ENCODE results near the gene TFF1.
"Not testable (repeated sequence)": the region's sequence is repeated elsewhere in the genome, so short reads cannot be mapped to it uniquely, and the experiment has no call there.

Gene TFF1

DNA sequence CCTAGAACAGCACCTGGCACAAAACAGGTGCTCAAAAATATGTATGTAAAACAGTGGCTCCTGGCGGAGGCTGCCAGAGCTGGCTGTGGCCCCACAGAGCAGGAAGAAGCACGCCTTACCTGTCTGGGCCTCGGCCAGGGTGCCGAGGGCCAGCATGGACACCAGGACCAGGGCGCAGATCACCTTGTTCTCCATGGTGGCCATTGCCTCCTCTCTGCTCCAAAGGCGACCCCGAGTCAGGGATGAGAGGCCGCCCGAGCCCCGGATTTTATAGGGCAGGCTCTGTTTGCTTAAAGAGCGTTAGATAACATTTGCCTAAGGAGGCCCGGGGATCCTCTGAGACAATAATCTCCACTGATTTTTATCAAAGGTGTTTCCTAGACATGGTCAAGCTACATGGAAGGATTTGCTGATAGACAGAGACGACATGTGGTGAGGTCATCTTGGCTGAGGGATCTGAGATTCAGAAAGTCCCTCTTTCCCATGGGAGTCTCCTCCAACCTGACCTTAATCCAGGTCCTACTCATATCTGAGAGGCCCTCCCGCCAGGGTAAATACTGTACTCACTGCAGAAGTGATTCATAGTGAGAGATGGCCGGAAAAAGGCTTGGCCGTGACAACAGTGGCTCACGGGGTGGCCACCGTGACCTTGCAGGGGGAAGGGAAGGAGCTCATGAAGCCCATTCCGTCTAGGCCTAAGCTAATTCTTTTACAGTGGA, at the start of gene TFF1:
TSS of gene TFF1 (minus strand) at position 244 of the 719 bp plus-strand sequence. CDS start at position 204, 40 bp downstream.
- in situ Hi-C loops (cut with MboI; ENCODE audit: low pct_unique_long_range_greater_than_20kb, low sequenced_read_pairs): no loop called here
- DNase-seq: no peak

DNA sequence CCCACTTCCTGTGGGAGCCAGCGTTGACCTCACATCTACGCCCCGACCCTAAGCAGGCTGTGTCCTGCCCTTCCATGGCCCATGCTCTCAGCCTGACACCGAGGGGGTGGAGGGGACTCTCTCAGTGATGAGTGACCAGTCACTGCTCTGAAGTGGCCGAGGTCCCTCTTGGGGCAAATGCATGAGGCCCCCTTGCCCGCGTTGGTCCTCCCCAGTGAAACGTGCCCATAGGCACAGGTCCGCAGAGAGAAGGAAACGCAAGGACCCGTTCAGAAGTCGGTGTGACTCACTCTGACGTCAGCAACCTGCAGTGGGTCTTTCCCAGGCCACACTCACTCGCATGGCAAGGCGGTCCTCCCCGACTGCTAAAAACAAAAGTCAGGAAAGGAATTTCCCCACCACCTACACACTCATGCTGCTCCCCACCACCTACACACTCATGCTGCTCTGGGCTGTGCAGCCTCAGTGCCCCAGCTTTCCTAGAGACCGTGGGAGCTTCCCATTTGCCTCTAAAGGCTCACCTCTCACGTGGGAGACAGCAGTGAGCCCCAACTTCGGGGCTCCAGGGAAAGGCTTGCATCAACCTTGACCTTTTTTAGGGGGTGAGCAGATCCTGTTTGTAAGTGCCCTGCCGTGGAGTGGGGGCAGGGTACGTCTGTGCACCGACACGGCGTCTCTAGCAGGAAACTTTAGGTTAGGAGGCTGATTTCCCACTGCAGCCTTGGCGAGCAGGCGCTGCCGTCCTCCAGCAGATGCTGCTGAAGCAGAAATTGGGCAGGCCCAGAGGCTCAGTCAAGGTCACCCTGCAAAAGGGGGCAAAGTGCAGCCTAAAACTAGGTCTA, 48.8 kb upstream of the TFF1 start:
- DNase-seq: no peak
- in situ Hi-C loops (cut with MboI; ENCODE audit: low pct_unique_long_range_greater_than_20kb, low sequenced_read_pairs): no loop called here

DNA sequence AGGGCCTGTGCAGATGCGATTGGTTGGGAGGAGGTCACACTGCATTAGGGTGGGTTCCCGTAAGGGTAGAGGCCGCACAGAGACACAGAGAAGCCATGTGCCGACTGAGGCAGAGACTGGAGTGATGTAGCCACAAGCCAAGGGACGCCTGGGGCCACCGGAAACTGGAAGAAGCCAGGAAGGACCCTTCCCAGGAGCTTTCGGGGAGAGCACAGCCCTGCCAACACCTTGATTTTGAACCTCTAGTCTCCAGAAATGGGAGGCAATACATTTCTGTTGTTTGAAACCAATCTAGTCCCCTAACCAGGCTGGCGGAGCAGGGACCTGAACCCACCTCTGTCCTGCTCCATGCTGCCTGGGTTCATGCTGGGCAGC, 48.2 kb upstream of the TFF1 start:
- DNase-seq: no peak
- in situ Hi-C loops (cut with MboI; ENCODE audit: low pct_unique_long_range_greater_than_20kb, low sequenced_read_pairs): no loop called here

DNA sequence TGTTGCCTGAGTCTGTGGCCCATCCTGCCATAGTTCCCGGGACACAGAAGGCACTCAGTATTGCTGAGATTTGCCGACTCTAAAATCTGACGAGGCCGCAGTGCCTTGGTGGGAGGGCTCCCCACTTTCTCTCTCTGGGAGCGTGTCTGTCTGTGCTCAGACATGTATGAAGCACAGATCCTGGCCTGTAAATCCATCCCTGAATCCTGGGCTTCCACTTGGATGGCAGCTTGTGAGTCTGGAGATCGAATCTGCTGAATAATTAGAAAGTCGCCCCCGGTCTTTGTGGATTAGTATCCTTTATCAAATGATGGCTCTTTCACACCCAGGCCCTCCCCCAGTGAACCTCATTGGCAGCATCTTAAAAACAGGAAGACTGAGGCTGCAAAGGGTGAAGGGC, 47.7 kb upstream of the TFF1 start:
- no peak for DNase-seq
- in situ Hi-C loops (cut with MboI; ENCODE audit: low pct_unique_long_range_greater_than_20kb, low sequenced_read_pairs): no loop called here

DNA sequence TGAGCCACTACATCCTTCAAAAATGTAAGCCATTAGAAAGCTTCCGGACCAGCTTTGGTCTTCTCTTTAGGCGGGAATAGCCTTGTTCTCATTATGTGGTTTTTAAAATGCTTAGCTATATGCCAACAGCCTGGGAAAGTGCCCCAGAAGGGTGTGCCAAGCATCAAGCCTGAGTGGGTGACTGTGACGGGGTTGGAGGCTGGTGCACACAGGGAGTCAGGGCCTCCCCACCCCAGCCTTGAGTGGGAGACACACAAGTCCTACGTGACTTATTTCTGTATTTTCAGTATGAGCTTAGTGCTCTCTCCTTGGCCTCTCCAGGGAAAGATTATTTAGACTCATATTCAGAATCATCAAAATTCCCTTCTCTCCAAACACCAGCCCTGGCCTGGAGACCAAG, 47.2 kb upstream of the TFF1 start:
- in situ Hi-C loops (cut with MboI; ENCODE audit: low pct_unique_long_range_greater_than_20kb, low sequenced_read_pairs): no loop called here
- no peak for DNase-seq

DNA sequence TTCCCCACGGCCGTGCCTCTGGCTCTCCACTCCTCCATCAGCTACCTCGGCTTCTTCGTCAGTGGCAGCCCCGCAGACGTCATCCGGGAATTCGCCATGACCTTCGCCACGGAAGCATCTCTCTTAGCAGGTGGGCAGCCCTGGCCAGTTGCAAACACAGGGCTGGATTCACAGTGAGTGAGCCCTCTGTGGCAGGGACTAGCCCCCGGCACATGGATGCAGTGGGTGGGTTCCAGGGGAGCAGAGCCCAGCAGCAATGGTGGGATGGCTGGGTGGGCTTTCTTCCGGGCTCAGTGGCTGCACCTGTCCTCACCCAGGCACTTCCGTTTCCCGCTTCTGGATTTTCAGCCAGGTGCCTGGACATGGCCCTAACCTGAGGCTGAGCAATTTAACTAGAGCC, 46.8 kb upstream of the TFF1 start:
- DNase-seq: no peak
- in situ Hi-C loops (cut with MboI; ENCODE audit: low pct_unique_long_range_greater_than_20kb, low sequenced_read_pairs): no loop called here

DNA sequence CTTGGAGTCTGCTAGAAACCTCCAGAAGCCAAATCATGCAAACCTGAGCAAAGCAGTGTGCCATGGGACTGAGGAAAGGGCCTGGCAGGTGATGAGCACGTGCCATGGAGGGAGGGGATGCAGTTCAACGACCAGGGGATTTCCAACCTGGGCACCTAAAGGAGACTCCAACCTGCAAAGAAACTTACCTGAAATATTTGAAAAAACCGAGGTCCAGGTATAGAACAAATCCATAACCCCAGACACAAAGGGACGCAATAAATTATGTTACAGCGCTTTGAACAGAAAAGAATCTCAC, 46.2 kb upstream of the TFF1 start:
- in situ Hi-C loops (cut with MboI; ENCODE audit: low pct_unique_long_range_greater_than_20kb, low sequenced_read_pairs): no loop called here
- DNase-seq: no peak

DNA sequence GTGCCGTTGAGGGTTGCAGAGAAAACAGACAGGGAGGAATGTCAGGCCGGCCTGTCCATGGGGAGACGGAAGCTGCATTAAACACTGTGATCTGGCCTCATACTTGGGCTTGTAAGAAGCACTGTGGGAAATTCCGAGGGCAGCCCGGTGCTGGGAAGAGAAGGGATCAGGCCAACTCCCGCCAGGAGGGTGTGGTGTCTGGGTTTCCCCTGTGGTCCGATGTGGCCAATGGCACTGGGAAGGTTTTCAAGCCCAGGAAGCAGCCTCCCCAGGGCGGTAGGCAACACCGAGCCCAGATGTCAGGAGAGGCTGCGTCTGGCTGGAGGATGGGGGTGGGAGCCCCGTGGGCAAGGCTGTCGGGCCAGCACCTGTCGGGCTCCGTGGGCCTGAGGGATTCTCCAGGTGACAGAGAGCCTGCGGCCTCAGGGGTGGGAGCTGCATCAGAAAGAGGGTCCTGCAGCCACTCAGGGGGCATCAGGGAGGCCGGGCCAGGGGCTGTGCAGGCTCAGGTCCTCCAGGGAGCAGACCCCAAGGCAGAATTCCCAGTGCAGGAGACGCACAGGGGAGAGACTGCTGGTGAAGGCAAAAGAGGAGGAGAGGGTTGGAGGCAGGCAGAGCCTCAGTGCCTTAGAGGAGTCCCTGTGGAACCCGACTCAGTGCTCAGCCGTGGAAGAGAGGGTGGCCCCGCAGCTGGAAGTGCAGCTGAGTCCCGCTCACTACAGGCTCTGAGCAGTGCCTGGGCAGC, 45.7 kb upstream of the TFF1 start:
- no peak for DNase-seq
- in situ Hi-C loops (cut with MboI; ENCODE audit: low pct_unique_long_range_greater_than_20kb, low sequenced_read_pairs): no loop called here

DNA sequence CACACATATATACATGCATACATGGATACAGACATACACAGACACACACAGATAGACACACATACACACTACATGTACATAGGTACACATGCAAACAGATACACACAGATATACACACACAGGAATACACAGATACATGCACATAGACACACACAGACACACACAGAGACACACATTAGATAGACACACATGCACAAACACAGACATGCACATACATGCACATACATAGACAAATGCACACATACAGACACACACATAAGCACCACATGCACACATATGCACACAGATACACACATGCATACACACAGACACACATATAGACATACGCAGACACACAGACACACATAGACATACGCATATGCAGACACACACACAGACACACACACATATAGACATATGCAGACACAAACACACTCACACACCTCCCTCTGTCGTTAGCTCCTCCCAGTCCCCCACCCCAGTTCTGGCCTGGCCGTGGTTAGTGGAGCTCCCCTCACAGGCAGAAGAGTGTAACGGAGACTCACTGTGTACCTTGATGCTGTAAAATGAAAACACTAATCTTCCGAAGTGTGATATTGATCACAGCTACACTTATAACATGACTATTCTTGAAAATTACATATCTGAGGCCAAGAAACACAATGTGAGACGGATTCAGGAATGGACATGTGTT, 45.0 kb upstream of the TFF1 start:
- in situ Hi-C loops (cut with MboI; ENCODE audit: low pct_unique_long_range_greater_than_20kb, low sequenced_read_pairs): no loop called here
- DNase-seq: no peak

DNA sequence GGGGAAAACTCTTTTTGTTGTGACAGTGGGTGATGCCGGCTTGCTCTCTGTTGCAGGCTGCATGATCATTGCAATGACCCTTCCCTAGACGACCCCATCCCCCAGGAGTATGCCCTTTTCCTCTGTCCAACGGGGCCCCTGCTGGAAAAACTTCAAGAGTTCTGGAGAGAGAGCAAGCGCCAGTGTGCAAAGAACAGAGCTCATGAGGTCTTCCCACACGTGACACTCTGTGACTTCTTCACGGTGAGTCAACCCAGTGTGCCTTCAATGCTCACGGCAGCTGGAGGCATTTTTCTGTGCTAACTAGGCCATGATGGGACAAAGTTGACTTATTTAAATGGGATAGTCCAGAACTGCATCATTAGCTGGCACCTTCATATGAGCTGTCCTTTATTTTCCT, 43.0 kb upstream of the TFF1 start:
- DNase-seq: no peak
- in situ Hi-C loops (cut with MboI; ENCODE audit: low pct_unique_long_range_greater_than_20kb, low sequenced_read_pairs): no loop called here

DNA sequence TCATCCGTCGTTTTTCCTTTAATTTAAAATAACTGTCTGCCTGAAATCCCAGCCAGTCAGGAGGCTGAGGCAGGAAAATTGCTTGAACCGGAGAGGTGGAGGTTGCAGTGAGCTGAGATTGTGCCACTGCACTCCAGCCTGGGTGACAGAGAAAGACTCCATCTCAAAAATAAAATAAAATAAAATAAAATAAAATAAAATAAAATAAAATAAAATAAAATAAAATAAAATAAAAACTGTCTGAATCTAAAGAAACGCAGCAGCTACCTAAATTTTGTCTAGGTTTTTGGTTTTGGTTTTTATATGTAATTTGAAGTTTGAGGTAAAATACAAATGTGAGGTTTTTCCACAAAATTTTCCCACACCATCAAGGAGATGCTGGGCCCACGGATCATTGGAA, 42.4 kb upstream of the TFF1 start:
- DNase-seq; in situ Hi-C loops (cut with MboI; ENCODE audit: low pct_unique_long_range_greater_than_20kb, low sequenced_read_pairs): not testable (repeated sequence)

DNA sequence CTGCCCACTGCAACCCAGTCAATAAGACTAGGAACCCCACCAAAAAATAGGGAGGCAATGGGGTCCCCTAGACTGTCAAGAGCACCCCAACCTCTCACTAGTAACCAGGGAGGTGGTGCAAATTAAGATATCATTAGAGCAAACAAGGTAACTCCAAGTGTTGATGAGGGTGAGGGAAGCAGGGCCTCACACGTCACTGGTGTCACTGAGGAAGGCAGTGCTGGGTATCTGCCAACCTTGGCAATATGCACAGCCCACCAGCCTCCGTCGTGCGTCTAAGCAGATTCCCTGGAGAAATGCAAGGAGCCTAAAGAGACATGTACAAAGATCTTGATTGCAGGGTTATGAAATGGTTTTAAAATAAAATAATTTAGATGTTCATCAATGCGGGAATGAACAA, 41.1 kb upstream of the TFF1 start:
- DNase-seq: no peak
- in situ Hi-C loops (cut with MboI; ENCODE audit: low pct_unique_long_range_greater_than_20kb, low sequenced_read_pairs): no loop called here

DNA sequence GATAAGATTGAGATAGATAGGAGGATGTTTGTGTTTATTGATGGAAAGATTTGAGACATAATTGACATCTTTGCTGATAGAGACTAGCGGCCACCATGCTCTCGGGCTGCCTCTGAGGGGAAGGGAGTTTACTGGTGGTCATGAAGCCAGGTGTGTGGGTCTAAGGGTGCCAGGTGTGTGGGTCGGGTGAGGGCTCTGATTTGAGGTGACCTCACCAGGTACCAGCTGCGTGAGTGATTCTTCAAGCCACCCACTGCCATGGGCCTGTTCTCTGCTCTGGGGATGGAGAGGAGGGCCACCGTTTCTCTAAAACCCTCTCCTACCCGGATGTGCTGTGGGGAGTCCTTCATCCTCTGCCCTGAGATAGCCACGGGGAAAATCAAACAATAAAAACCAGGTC, 40.5 kb upstream of the TFF1 start:
- in situ Hi-C loops (cut with MboI; ENCODE audit: low pct_unique_long_range_greater_than_20kb, low sequenced_read_pairs): no loop called here

DNA sequence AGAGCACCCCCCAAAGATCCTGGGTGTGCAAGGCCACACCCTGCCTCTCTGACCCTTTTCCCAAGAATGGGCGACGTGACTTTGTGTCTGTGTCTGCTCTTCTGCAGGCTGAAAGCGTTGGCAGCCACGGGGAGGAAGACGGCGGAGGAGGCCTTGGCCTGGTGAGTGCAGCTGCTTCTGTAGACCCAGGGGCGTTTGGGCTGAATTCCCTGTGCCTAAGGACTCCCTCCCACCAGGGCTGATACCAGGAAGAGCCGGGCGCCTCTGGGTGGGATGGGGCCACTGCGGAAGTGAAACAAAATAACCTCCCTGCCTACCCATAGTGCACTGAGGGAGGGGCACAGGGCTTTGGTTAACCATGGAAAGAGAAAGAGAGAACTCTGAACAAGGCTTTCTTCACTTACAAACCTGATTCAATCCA, 39.9 kb upstream of the TFF1 start:
- in situ Hi-C loops (cut with MboI; ENCODE audit: low pct_unique_long_range_greater_than_20kb, low sequenced_read_pairs): no loop called here
- DNase-seq: no peak

More for the DNA sequence above, 40.5 kb upstream of the TFF1 start:
- DNase-seq: no peak

DNA sequence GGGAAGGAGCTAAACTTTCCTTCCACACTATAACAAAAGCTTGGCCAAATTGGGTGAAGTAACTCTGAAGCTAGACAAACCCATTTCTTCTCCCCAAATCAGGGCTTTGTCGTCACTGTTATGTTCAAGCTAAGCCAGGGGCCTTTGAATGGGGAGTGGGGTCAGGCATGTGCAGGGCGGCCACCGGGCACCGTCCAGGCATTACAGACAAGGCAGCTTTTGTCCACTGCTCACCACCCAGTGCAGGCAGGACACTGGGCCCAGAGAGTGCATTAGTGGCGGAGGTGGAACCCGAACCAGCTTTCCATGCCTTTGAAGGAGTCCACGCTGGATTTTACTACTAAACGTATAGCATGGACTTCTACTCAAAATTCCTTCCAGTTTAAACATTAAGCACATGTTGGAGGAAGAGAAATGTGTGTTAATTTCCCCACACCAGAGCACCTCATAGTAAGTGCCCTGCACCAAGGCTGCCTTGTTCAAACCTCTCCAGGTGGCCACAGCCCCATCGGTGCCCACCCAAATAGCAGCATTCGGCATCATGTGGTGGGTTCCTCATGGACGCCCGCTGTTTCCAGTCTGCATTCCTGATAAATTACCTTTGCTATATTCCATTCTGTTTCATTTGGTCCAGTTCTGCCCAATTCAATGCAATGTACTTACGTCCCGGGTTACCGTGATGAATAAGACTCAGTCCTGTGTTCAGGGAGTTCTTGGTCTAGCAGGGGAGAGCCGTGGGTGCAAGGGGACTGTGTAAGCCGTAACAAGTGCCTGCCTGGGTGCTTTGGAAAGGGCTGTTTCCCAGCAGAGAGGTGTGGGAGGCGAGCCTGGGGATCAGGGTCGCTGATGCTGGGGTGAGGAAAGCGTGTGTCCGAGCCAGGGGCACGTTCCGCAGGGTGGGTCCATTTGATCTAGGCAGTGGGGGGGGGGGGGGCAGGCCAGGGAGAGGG, 39.0 kb upstream of the TFF1 start:
- in situ Hi-C loops (cut with MboI; ENCODE audit: low pct_unique_long_range_greater_than_20kb, low sequenced_read_pairs): no loop called here
- no peak for DNase-seq

DNA sequence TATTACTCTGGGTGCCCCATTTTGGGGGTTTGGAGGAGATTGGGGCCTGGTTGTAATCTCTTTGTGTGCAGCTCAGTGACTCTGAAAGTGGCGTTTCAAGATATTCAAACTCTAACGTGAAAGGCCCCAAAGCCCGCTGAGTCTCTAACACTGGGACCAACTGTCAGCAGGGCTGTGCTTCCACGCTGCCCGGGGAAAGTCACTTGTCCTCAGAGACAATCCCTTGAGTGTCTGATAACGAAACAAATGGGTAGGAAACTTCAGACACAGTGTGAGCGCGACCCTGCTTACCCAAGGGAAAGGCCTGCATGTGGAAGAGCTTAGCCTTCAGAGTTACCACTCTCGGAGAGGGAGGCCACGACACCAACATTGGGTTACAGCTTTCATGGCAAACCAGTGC, 38.2 kb upstream of the TFF1 start:
- DNase-seq: no peak
- in situ Hi-C loops (cut with MboI; ENCODE audit: low pct_unique_long_range_greater_than_20kb, low sequenced_read_pairs): no loop called here

DNA sequence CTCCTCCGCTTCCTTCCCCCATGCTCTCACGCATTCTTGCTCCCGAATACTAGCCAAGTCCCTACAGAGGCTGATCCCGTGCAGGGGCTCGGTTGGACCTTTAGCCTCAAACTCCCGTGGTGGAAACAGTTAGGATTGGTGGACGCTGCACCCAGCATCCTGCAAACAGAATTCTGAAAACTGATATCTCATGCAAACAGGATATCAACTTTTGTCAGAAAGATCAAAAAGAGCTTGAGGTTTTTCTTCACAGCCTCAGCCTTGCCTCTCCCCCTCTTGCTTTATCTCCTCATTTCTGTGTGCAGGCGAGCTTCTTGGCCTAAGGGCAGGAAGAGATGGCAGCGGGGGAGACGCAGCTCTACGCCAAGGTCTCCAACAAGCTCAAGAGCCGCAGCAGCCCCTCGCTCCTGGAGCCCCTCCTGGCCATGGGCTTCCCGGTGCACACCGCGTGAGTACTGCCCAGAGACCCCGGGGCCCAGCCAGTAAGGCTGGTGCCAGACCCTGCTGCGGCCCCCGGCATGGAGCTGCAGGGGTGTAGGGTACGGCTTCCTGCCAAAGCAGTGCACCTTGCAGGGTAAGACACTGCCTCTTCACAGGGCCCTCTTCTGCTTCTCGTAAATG, 37.4 kb upstream of the TFF1 start, which contains the start of gene UBASH3A:
TSS of gene UBASH3A (plus strand) at position 292 of the 621 bp plus-strand sequence. CDS start at position 336, 44 bp downstream.
- no peak for DNase-seq

DNA sequence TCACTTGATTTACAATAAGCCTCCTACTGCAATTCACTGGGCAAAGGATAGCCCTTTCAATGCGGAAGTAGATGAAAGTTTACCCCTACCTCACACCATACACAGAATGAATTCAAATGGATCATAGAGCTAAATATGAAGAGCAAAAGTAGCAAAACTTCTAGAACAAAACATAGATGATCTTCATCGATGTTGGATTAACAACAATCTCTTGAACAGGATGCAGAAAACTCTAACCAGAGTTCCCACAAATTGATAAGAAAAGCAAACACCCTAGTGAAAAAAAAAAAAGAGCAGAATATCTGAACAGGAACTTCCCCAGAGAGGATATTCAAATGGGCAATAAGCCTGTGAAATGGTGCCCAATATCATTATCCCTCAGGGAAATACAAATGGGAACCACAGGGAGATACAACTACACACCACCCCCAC, 35.5 kb upstream of the TFF1 start:
- no peak for DNase-seq
- in situ Hi-C loops (cut with MboI; ENCODE audit: low pct_unique_long_range_greater_than_20kb, low sequenced_read_pairs): no loop called here

More for the DNA sequence above, 37.4 kb upstream of the TFF1 start, which contains the start of gene UBASH3A:
- in situ Hi-C loops (cut with MboI; ENCODE audit: low pct_unique_long_range_greater_than_20kb, low sequenced_read_pairs): no loop called here
